Midbrain (tissue), 1 donor: ENCODE data around the gene DNAJC30.
"Not testable (repeated sequence)": the region's sequence is repeated elsewhere in the genome, so short reads cannot be mapped to it uniquely, and the experiment has no call there.

Experiments used
- DNase-seq: peaks from one replicate; lab custom pipeline; 2025; lab: John Stamatoyannopoulos, UW

The DNAJC30 gene

DNA sequence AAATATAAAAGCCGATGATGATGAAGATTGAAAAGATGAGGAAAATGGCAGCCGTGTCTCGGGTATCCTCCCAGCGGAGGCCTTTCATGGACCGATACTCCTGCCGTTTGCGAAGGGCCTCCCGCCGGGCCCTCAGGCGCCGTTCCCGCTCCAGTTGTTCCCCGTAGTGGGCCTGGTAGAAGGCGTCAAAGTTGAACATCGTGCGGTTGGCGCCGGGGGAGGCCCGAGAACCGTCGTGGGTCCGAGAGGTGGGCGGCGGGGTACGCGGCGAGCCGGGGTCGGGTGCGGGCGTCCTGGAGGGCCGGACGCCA, 553 bp downstream of the DNAJC30 start:
- no peak for DNase-seq

- no peak for DNase-seq
These were observed 2.2 kb downstream of the DNAJC30 start for GRCh38 chr7:73681031-73681430.

GRCh38 chr7:73680501-73680900, 2.8 kb downstream of the DNAJC30 start:
- DNase-seq = no peak

- no peak for DNase-seq
These were observed 3.5 kb downstream of the DNAJC30 start for GRCh38 chr7:73679709-73680108.

GRCh38 chr7:73678862-73679261, 4.4 kb downstream of the DNAJC30 start:
- no peak for DNase-seq

DNA sequence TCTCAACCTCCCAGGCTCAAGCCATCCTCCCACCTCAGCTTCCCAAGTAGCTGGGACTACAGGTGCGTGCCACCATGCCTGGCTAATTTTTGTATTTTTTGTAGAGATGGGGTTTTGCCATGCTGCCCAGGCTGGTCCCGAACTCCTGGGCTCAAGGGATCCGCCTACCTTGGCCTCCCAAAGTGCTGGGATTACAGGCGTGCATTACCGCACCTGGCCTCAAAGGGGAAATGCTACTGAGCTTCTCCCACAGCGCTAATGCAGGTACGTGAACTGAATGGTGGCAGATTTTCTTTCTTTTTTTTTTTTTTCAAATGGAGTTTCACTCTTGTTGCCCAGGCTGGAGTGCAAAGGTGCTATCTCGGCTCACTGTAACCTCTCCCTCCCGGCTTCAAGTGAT, 7.2 kb downstream of the DNAJC30 start:
- DNase-seq = not testable (repeated sequence)

DNA sequence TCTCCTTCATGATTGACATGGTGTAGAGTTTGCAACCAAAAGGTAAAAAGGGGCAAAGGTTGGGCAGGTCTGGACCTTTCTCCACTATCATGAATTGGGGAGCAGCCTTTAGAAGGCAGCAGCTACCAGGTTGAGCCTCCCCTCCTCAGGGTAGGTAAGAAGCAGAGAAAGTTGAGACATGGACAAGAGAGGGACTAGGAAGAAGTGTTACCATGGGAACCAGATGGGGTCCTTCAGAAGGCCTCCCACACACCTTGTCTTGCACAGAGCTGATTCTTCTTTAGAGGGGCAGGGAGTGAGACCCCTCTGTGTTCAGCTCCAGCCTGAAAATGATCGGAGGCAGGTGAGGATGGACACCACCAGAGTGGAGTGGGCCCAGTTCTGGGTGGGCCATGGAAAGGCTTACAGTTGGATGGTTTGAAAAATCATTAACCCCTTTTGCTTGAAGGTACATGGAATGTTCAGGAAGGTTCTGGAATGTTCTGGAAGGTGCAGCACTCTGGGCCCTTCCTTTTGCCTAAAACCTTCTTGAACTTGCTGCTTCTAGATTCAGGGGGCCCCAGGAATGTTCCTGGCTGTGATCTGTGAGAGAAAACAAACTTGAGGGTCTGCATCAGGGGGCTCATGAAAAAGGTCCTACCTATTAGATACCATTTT, 8.7 kb downstream of the DNAJC30 start:
- DNase-seq = no peak

GRCh38 chr7:73671857-73672445, 11.3 kb downstream of the DNAJC30 start:
- no peak for DNase-seq

GRCh38 chr7:73671322-73671661, 12.0 kb downstream of the DNAJC30 start:
- DNase-seq = no peak

GRCh38 chr7:73669858-73670385, 13.3 kb downstream of the DNAJC30 start:
- no peak for DNase-seq

DNA sequence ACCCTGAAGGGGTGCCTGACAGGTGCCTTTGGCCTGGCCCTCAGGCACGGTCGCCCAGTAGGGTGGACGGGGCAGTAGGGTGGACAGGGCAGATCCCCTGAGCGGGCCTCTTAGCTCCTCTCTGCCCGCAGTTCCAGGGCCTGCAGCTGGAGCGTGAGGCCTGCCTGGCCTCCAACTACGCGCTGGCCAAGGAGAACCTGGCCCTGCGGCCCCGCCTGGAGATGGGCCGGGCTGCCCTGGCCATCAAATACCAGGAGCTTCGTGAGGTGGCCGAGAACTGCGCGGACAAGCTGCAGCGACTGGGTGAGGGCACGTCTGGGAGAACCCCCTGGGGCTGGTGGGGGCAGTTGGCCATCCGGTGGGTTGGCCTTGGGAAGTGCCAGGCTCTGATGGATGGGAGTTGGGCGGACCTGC, 14.0 kb downstream of the DNAJC30 start:
- DNase-seq = no peak

DNA sequence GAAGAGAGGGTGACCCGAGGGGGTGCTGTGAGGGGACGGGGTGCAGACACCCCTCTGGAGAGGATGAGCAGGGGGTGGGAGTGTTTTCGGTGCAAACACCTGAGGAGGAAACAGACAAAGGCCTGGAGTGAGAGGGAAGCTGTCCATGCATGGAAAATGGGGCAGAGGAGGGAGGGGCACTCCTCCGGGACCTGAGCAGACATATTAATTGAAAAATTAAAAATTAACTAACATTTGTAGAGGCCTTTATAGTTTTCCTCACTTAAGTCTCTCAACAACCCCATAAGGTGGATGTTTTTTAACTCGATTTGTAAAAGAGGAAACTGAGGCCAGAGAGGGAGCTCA, 14.4 kb downstream of the DNAJC30 start:
- DNase-seq = no peak

DNA sequence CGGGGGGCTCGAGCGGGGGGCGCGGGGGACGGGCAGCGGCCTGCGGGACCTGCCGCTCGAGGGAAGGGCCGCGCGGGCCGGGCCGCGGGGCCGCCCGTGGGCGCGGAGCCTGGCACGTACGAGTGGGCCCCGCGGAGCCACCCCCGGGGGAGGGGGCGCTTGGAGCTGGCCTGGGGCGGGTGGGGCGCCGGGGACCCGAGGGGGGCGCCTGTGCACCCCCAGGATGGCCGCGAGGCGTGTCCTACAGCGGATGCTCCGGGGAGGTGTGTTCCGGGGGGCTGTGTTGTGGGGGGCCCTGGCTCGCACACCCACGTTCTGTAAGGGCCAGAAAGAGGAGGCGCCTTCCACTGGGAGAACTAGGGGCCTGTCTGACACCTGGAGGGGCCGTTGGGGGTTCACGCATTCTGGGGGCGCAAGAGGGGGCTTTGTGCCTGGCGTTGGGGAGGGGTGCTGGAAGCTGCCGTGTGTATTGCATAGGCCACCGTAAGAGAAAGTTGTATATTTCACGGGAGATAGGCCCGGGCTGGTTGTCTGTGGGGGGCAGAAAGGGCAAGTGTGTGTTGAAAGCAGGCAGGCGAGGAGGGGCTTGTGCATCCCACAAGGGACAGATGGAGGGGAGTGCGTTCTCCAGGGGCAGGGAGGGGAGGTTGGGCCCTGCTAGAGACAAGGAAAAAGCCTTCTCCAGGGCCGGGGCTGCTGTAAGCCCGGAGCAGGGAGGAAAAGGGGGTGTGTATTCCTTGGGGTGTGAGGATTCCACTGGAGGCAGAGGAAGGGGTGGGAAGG, 15.0 kb downstream of the DNAJC30 start:
- DNase-seq = no peak

DNA sequence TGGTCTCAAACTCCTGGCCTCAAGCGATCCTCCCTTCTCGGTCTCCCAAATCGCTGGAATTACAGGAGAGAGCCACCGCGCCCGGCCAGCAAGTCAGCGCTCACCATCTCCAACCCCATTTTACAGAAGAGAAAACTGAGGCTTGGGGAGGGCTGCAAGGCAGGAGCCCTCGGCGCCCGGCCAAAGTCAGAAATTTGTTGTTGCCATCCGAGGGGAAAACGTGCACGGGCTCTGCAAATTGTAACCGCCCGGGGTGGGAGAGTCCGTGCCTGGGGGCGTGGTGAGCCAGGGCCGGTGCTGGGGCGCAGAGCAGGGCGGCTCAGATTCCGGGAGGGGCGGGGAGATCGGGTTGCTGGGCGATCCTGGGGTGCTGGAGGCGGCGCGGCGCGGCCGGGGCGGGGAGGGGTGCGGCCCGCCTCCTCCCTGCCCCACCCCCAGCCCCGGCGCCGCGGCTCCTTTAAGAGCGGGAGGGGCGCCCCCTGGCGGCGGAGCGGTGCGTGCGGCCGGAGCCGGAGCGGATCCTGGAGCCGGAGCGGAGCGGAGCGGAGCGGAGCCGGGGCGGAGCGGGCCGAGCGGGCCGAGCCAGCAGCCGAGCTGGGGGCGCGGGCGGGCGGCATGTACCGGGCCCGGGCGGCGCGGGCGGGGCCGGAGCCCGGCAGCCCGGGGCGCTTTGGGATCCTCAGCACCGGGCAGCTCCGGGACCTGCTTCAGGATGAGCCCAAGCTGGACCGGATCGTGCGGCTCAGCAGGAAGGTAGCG, 15.7 kb downstream of the DNAJC30 start, which contains the start of gene VPS37D:
Gene VPS37D, plus strand, starts transcription at position 488 of the 759 bp plus-strand sequence. Its CDS starts 128 bp downstream, at position 616.
- peak; percentile 87 for DNase-seq

DNA sequence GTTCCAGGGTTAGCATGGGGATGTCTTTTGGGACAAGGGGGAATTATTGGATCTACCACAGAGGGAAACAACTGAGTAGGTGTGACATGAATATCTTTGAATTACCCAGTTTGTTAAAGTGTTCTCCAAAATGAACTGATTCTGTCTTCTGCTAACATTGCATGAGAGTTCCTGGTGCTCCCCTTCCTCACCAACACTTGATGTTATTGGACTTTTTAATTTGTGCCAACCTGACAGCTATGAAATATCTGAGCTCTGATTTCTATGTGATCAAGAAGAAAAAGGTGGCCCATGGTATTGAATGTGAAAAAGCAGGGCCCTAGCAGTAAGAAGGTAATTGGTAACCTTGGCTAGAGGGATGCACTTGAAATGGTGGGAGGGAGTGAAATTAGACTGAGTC, 20.2 kb downstream of the DNAJC30 start:
- DNase-seq = no peak

GRCh38 chr7:73660594-73660993, 22.7 kb downstream of the DNAJC30 start:
- DNase-seq = not testable (repeated sequence)

DNA sequence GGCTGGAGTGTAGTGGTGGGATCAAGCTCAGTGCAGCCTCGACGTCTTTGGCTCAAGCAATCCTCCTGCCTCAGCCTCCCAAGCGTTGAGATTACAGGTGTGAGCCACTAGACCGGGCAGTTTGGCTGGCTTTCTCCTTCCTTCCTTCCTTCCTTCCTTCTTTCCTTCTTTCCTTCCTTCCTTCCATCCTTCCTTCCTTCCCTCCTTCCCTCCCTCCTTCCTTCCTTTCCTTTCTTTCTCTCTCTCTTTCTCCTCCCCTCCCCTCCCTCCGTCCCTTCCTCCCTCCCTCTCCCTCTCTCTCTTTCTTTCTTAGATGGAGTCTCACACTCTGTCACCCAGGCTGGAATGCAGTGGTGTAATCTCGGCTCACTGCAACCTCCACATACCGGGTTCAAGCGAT, 23.3 kb downstream of the DNAJC30 start:
- DNase-seq = no peak

DNA sequence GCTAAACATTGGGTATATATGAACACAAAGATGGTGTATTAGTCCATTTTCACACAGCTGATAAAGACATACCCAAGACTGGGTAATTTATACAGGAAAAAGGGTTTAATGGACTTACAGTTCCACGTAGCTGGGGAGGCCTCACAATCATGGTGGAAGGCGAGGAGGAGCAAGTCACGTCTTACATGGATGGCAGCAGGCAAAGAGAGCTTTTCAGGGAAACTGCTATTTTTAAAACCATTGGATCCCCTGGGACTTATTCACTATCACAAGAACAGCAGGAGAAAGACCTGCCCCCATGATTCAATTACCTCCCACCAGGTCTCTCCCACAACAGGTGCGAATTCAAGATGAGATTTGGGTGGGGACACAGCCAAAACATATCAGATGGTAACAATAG, 27.9 kb downstream of the DNAJC30 start:
- DNase-seq = not testable (repeated sequence)

DNA sequence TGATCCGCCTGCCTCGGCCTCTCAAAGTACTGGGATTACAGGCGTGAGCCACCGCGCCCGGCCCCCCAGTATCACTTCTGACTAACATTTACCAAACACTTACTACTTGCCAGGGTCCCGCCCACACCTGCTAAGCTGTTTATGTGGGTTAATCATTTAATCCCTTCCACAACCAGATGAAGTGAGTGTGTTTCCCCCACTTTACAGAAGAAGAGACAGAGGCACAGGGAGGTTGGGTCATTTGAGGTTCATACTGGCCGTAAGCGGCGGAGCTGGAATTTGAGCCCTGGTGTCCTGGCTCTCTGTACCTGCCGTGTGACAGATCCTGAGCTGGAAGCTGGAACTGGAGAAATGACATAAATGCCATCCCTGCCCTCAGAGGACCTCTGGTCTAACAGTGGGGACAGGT, 30.7 kb downstream of the DNAJC30 start:
- no peak for DNase-seq

DNA sequence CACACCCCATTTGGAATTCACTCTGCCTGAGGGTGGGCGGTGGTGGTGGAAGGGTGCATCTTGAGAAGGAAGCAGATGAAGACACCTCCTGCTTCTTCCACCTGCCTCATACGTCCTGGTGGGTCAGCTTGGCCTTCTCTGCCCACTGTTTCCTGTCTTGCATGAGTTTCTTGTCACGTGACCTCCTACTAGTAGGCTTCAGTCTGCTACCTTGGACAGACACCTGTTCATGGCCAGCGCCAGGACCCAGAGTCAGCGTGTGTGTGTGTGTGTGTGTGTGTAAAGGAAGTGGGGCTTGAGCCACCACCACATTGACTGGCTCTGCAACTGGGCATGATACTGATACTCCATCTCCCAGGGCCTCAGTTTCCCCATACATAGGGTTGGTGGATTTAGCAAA, 32.7 kb downstream of the DNAJC30 start:
- DNase-seq = no peak

DNA sequence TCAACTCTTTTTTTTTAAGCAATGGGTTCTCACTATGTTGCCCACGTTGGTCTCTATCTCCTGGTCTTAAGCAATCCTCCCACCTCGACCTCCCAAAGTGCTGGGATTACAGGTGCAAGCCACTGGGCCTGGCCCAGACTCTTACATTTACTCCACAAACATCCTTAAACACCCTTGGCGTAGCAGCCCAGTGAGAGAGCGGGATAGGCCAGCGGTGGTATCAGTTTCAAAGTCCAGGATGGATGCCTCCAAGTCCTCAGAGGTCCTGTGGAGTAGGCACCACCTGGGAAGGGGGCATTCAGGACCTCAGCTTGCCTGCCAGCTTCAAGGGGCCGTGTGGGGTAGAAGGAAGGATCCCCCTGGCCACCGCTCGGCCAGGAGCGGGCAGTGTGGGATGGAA, 33.7 kb downstream of the DNAJC30 start:
- no peak for DNase-seq

DNA sequence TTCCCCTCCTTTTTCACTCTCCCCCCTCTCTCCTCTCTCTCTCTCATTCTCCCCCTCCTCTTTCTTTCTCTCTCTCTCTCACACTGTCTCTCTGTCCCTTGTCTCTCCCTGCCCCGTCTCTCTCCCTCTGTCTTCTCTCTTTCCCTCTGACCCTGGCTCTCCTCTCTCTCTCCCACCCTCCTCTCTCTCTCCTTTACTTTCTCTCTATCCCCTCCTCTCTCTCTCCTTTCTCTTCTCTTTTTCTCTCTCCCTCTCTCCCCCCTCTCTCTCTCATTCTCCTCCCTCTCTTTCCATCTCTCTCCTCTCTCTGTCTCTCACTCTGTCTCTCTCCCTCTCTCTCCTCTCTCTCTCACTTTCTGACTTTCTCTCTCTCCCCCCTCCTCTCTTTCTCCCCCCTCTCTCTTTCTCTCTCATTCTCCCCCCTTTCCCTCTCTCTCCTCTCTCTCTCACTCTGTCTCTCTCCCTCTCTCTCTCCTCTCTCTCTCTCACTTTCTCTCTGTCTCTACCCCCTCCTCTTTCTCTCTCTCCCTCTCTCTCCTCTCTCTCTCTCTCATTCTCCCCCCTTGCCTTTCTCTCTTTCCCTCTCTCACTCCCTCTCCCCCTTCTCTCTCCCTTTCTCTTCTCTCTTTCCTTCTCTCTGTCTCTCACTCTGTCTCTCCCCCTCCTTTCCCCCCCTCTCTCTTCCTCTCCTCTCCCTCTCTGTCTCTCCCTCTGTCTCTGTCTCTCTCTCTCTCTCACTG, 34.5 kb downstream of the DNAJC30 start:
- DNase-seq = no peak
